CD14-positive monocyte (primary cell): ENCODE results near the gene SLC29A1. TPM values are rescaled to one million over a fixed set of nuclear protein-coding genes. Genes with fewer than 3 reads are reported as not detected.
A peak's percentile ranks its signal among the peaks of the same experiment; 100 is the strongest.
"Not testable (repeated sequence)": the region's sequence is repeated elsewhere in the genome, so short reads cannot be mapped to it uniquely, and the experiment has no call there.

Experiments used
- DNase-seq, 3 donors: peaks; one replicate each; pipeline ENCODE4 v3.0.0-alpha.2; 2011 to 2022
- H2AFZ ChIP-seq: 2 replicates; pipeline ENCODE4 v1.6.0; 2012; ENCODE audit warnings: mild to moderate bottlenecking, low read depth, low read length, inconsistent platforms; ENCODE audit not compliant: insufficient read depth, poor library complexity, severe bottlenecking
- H3K27ac ChIP-seq, 2 donors: 1 replicate in 1 of 2; 2 replicates in 1 of 2; pipeline ENCODE4 v1.5.1; 2012 to 2013; ENCODE audit warnings: low read length in 2 of 2, control low read depth in 1 of 2, inconsistent platforms in 1 of 2, low read depth in 1 of 2, mild to moderate bottlenecking in 1 of 2
- H3K27me3 ChIP-seq, 2 donors: one replicate each; pipeline versions ENCODE4 v1.6.0 to v1.6.1; 2011 to 2013; ENCODE audit warnings: low read length in 2 of 2; ENCODE audit not compliant: control insufficient read depth in 2 of 2, insufficient read depth in 2 of 2
- H3K36me3 ChIP-seq, 2 donors: replicated peaks in 1 of 2; 1 replicate in 1 of 2; 2 replicates in 1 of 2; pipeline versions ENCODE4 v1.5.1 to v1.6.1; 2012 to 2013; ENCODE audit warnings: low read length in 2 of 2, control low read depth in 1 of 2, inconsistent platforms in 1 of 2, mild to moderate bottlenecking in 1 of 2; ENCODE audit not compliant: insufficient read depth in 2 of 2, control insufficient read depth in 1 of 2
- H3K4me1 ChIP-seq, 2 donors: 1 replicate in 1 of 2; 2 replicates in 1 of 2; pipeline versions ENCODE4 v1.5.1 to v1.6.1; 2012 to 2013; ENCODE audit warnings: low read length in 2 of 2, control low read depth in 1 of 2, inconsistent platforms in 1 of 2, mild to moderate bottlenecking in 1 of 2, moderate library complexity in 1 of 2; ENCODE audit not compliant: insufficient read depth in 2 of 2, control insufficient read depth in 1 of 2
- H3K4me2 ChIP-seq: replicated peaks from 2 replicates; pipeline ENCODE3; 2012; ENCODE audit warnings: low read length, moderate library complexity, mild to moderate bottlenecking; ENCODE audit not compliant: poor library complexity, severe bottlenecking; ENCODE audit errors: extremely low read depth
- H3K4me3 ChIP-seq, 3 experiments: fragments of 200-600 bp in 1 of 3; sonication (generic) in 1 of 3; replicated peaks in 1 of 3; 1 replicate in 2 of 3; 2 replicates in 1 of 3; pipeline ENCODE4 v1.5.1; 2011 to 2013; ENCODE audit warnings: low read length in 3 of 3, mild to moderate bottlenecking in 3 of 3, control low read depth in 2 of 3, low read depth in 2 of 3, inconsistent platforms in 1 of 3, moderate library complexity in 1 of 3
- H3K79me2 ChIP-seq: 2 replicates; pipeline ENCODE4 v1.6.0; 2012; ENCODE audit warnings: mild to moderate bottlenecking, control low read depth, inconsistent platforms, low read length, moderate library complexity; ENCODE audit not compliant: insufficient read depth
- H3K9ac ChIP-seq: 2 replicates; pipeline ENCODE4 v1.6.0; 2017; ENCODE audit warnings: low read length, mild to moderate bottlenecking; ENCODE audit not compliant: insufficient read depth, poor library complexity, severe bottlenecking
- H3K9me3 ChIP-seq, 2 donors: replicated peaks in 1 of 2; 1 replicate in 1 of 2; 2 replicates in 1 of 2; pipeline versions ENCODE4 v1.5.1 to v1.6.1; 2012 to 2013; ENCODE audit warnings: low read length in 2 of 2, control low read depth in 1 of 2; ENCODE audit not compliant: control insufficient read depth in 1 of 2, insufficient read depth in 1 of 2
- H4K20me1 ChIP-seq: 2 replicates; pipeline ENCODE4 v1.6.0; 2012; ENCODE audit warnings: mild to moderate bottlenecking, low read length, control low read depth, moderate library complexity; ENCODE audit not compliant: insufficient read depth
- H3K27ac Mint-ChIP-seq, 7 donors: one replicate each; pipeline ENCODE4 v1.8.0; 2020; ENCODE audit warnings: mild to moderate bottlenecking in 7 of 7, mixed read lengths in 7 of 7, moderate library complexity in 6 of 7, inconsistent platforms in 2 of 7
- H3K27me3 Mint-ChIP-seq, 3 donors: one replicate each; pipeline ENCODE4 v1.8.0; 2021 to 2022; ENCODE audit warnings: low read depth in 3 of 3, mild to moderate bottlenecking in 3 of 3, mixed read lengths in 3 of 3, moderate library complexity in 3 of 3, inconsistent platforms in 1 of 3
- H3K36me3 Mint-ChIP-seq, 2 donors: one replicate each; pipeline ENCODE4 v1.8.0; 2020; ENCODE audit warnings: mixed read lengths in 2 of 2, inconsistent platforms in 1 of 2, mild to moderate bottlenecking in 1 of 2
- H3K4me1 Mint-ChIP-seq: one replicate; pipeline ENCODE4 v1.8.0; 2020; ENCODE audit warnings: mild to moderate bottlenecking, mixed read lengths
- H3K4me3 Mint-ChIP-seq, 2 donors: one replicate each; pipeline ENCODE4 v1.8.0; 2020; ENCODE audit warnings: mild to moderate bottlenecking in 2 of 2, mixed read lengths in 2 of 2, moderate library complexity in 1 of 2
- H3K9me3 Mint-ChIP-seq, 7 donors: one replicate each; pipeline ENCODE4 v1.8.0; 2020 to 2022; ENCODE audit warnings: mixed read lengths in 7 of 7, mild to moderate bottlenecking in 6 of 7, moderate library complexity in 6 of 7, inconsistent platforms in 2 of 7
- WGBS: methylation state at CpG from one replicate; pipeline ENCODE4 v1.1.5; 2013; ENCODE audit warnings: missing lambda C conversion rate; ENCODE audit not compliant: insufficient coverage; 5-methylcytosine and 5-hydroxymethylcytosine counted together
- intact Hi-C, 2 donors: fragments of 100-400 bp; cut with micrococcal nuclease; formaldehyde crosslinking; loops; one replicate each; pipeline versions ENCODE4 v1.15.0 to v1.15.1; 2023
- polyA plus RNA-seq, 3 donors: library from polyadenylated mRNA; depleted of rRNA in 1 of 3; unstranded in 2 of 3; stranded (reverse) in 1 of 3; fragments of 300-500 nt in 2 of 3; fragments of >200 nt in 1 of 3; fragmentation: Illumina TruSeq in 2 of 3; gene quantifications; 1 replicate in 2 of 3; 2 replicates in 1 of 3; pipeline ENCODE4 v1.2.3, GENCODE V29; 2012 to 2021
- TF ChIP-seq, protein P1 (sequence below): fragments of 200-600 bp; IDR thresholded peaks from one replicate; pipeline ENCODE4 v1.8.0; 2022; ENCODE audit warnings: antibody characterized with exemption, mild to moderate bottlenecking

Gene SLC29A1
- polyA plus RNA-seq, 3 donors: 14.3 to 23.2 (median 15.0) TPM

DNA sequence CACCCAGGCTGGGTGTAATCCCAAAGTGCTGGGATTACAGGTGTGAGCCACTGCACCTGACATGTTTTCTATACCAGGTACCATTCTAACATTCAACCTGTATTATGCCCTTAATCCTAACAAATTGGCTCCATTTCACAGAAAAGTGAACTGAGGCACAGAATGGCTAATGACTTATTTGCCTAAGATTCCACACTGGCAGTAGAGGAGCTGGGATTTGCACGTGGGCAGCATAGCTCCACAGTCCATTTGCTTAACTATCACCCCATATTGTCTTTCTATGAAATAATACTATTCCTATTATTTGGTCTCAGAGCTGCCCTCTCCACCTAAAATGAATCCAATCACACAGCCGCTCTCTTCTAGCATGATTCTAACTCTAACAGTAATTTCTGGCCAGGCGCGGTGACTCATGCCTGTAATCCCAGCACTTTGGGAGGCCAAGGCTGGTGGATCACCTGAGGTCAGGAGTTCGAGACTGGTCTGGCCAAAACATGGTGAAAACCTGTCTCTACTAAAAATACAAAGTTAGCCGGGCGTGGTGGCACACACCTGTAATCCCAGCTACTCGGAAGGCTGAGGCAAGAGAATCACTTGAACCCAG is 30.0 kb upstream of the SLC29A1 start:
- H3K4me3 Mint-ChIP-seq: no peak overlapping the region
- TF ChIP-seq, protein P1, sequence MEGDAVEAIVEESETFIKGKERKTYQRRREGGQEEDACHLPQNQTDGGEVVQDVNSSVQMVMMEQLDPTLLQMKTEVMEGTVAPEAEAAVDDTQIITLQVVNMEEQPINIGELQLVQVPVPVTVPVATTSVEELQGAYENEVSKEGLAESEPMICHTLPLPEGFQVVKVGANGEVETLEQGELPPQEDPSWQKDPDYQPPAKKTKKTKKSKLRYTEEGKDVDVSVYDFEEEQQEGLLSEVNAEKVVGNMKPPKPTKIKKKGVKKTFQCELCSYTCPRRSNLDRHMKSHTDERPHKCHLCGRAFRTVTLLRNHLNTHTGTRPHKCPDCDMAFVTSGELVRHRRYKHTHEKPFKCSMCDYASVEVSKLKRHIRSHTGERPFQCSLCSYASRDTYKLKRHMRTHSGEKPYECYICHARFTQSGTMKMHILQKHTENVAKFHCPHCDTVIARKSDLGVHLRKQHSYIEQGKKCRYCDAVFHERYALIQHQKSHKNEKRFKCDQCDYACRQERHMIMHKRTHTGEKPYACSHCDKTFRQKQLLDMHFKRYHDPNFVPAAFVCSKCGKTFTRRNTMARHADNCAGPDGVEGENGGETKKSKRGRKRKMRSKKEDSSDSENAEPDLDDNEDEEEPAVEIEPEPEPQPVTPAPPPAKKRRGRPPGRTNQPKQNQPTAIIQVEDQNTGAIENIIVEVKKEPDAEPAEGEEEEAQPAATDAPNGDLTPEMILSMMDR: no peak
- Histone ChIP-seq H3K36me3 (no peaks in the 10 kb centered on the region), H2AFZ (no peak overlapping the region), H3K9me3 (no peaks in the 10 kb centered on the region), H3K9ac (no peak overlapping the region), H4K20me1 (no peaks in the 10 kb centered on the region), H3K79me2 (no peaks in the 10 kb centered on the region), H3K27ac (no peak overlapping the region), H3K4me2 (no peak overlapping the region), H3K4me3 (no peak overlapping the region), H3K4me1 (peaks cover 9% of the 10 kb centered on the region in 2 donors), H3K27me3 (no peaks in the 10 kb centered on the region)
- no peaks in the 10 kb centered on the region for H3K36me3 Mint-ChIP-seq
- peak overlapping the region in 1 of 7 donors; percentile 83 for H3K27ac Mint-ChIP-seq
- H3K4me1 Mint-ChIP-seq: peaks cover 11% of the 10 kb centered on the region
- H3K27me3 Mint-ChIP-seq: peaks cover 0 to 2% (median 2%) of the 10 kb centered on the region in 3 donors
- H3K9me3 Mint-ChIP-seq: peaks cover 0 to 2% (median 0%) of the 10 kb centered on the region in 7 donors
- intact Hi-C loops: no loop called here
- WGBS: 98% methylated on average over 5 of the region's 8 CpGs
- no peak for DNase-seq

DNA sequence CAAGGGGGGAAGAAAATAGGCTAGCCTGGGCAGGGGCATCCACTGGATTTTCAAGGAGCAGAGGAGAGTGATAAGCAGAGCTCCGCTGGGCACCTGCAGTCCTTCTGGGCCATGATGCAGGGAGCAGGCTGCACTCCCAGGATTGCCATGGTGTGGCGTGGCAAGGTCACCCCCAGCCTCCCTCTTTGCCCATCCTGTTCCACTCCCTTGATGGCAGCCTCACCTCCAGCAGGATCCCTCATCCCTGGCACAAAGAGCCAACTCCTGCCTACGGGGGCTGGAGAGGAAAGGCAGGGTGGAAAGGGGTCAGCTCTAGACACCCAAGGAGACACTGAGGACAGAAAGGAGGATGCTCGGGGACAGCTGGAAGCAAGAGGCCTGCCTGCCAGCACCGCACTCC is 29.1 kb upstream of the SLC29A1 start:
- Mint-ChIP-seq H3K9me3 (peaks cover 0 to 2% (median 0%) of the 10 kb centered on the region in 7 donors), H3K27ac (peak overlapping the region in 1 of 7 donors; percentile 15), H3K4me3 (no peak overlapping the region), H3K27me3 (peaks cover 0 to 2% (median 2%) of the 10 kb centered on the region in 3 donors), H3K36me3 (no peaks in the 10 kb centered on the region), H3K4me1 (peaks cover 11% of the 10 kb centered on the region)
- Histone ChIP-seq H3K9ac (no peak overlapping the region), H3K9me3 (no peaks in the 10 kb centered on the region), H2AFZ (no peak overlapping the region), H3K4me3 (no peak overlapping the region), H3K4me1 (peaks cover 9% of the 10 kb centered on the region in 2 donors), H3K36me3 (no peaks in the 10 kb centered on the region), H3K27me3 (no peaks in the 10 kb centered on the region), H4K20me1 (no peaks in the 10 kb centered on the region), H3K4me2 (no peak overlapping the region), H3K79me2 (no peaks in the 10 kb centered on the region), H3K27ac (no peak overlapping the region)
- 100% methylated on average over 3 of the region's 5 CpGs for WGBS
- TF ChIP-seq, protein P1: no peak
- no peak for DNase-seq
- intact Hi-C loops: no loop called here

DNA sequence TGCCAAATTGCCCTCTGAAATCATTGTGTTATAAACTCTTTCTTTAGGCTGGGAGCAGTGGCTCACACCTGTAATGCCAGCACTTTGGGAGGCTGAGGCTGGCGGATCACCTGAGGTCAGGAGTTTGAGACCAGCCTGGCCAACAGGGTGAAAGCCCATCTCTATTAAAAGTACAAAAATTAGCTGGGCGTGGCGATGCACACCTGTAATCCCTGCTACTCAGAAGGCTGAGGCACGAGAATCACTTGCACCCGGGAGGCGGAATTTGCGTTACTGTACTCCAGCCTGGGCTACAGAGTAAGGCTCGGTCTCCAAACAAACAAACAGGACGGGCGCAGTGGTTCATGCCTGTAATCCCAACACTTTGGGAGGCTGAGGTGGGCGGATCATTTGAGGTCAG is 27.0 kb upstream of the SLC29A1 start:
- WGBS: 95% methylated on average over 9 of the region's 11 CpGs
- H3K27me3 Mint-ChIP-seq, H3K4me3 ChIP-seq, H3K9me3 ChIP-seq, H3K9me3 Mint-ChIP-seq, H3K27ac Mint-ChIP-seq, intact Hi-C loops, H4K20me1 ChIP-seq, H3K4me1 ChIP-seq, H3K79me2 ChIP-seq, H3K9ac ChIP-seq, DNase-seq, H2AFZ ChIP-seq, H3K36me3 ChIP-seq, H3K36me3 Mint-ChIP-seq, H3K4me2 ChIP-seq, H3K27ac ChIP-seq, H3K4me3 Mint-ChIP-seq, H3K27me3 ChIP-seq: not testable (repeated sequence)
- peaks cover 11% of the 10 kb centered on the region for H3K4me1 Mint-ChIP-seq
